Left hindlimb (tissue), 1 donor: ENCODE data around the gene ASB1.

ENCODE experiments used
- DNase-seq: peaks from one replicate; pipeline ENCODE4 v3.0.0-alpha.2; 2018

Gene ASB1

GRCh38 chr2:238473014-238473413 lies 46.3 kb downstream of the ASB1 start:
- no peak for DNase-seq

DNA sequence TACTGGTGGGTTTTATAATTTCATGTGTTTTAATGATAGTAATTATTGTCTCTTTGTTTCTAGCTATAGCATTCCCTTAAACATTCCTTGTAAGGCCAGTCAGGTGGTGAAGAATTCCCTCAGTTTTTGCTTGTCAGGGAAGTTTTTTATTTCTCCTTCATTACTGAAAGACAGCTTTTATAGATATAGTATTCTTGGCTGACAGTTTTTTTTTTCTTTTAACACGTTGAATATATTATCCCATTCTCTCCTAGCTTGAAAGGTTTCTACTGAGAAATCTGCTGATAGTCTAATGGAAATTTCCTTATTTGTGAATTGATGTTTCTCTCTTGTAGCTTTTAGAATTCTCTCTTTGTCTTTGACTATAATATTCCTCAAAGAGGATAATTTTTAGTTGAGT lies 46.8 kb downstream of the ASB1 start:
- no peak for DNase-seq

DNA sequence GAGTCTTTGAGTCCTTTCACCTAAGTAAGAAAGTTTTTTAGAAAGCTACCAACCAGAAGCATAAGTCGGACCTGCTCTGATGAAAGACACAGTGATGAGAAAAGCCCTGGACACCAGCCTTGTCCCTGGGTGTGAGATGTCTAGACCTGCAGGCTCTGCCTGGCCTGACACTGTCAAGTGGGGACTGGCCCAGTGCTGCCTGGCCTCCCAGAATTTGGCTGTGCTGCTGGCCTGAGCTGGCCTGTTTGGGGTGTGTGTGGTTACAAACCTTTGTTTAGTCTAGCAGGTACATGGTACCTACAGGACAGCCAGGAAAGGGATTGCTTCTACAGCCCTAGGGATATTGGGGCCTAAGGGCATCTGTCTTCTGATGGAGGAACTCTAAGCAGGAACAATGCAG lies 48.3 kb downstream of the ASB1 start:
- DNase-seq, result no peak

DNA sequence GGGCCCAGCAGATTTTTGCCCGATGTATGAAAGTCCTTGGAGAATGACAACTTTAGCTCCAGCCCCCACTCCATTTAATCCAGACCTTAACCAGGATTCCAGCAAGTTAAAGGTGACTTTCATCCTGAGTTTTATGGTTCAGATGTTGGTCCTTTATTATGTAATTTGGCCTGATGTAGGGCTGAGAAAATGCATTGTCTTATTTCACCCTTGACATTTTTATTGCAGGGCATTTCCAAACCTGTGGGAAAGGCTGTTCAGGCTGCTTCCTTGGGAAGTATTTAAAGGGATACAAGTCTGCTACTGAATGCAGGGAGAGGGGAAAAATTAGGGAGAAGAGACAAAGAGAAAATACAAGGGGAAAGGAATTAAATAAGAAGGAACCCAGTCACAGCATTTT lies 48.8 kb downstream of the ASB1 start:
- DNase-seq, result no peak

GRCh38 chr2:238476258-238476657 lies 49.5 kb downstream of the ASB1 start:
- DNase-seq, result no peak

DNA sequence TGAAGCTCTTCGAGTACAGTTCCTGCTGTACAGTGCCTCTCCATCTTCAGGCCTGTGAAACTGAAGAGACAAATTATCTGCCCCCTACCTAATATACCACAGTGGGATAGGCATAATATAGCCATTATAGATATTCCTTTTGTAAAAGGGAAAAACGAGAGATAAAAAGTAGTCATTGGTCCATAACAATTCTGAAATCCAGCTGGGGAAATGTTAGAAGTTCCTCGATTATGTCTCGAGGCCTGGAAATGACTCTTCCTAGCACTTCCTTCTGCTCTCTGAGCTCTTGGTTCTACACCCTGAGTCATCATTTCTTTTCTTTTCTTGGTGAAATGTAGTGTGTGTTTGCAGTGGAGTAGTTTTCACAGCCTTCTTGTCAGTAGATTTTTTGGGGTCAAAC lies 51.5 kb downstream of the ASB1 start:
- no peak for DNase-seq

DNA sequence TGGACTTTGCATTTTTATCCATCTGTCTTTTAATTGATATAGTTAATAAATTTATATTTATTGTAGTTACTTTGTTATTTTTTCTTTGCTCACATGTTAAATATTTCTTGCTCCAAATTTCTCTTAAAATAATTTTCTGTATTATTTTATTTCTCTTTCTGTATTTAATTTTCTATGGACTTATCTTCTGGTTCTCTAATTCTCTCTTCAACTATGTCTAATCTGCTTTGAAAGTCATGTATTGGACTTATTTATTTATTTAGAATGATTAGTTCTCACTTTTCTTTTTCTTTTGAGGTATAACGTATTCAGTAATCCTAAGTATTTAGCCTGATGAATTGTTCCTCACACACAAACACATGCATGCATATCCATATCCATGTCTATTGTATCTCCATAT lies 53.1 kb downstream of the ASB1 start:
- no peak for DNase-seq

DNA sequence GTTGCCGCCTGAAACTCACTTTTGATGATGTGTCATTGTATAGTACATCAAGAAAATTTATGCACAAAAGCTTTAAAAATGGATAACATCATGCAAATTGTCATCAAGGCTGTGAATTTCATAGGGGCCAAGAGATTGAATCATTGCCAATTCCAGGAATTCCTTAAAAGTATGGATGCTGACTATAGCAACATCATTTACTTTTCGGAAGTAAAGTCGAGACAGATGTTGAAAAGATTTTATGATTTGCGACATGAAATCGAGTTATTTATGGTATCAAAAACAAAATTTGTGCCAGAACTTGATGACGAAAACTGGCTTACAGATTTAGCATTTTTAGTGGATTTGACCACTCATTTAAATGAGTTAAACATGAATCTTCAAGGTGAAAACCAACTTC lies 56.3 kb downstream of the ASB1 start:
- no peak for DNase-seq

GRCh38 chr2:238483656-238484055 lies 56.9 kb downstream of the ASB1 start:
- no peak for DNase-seq

DNA sequence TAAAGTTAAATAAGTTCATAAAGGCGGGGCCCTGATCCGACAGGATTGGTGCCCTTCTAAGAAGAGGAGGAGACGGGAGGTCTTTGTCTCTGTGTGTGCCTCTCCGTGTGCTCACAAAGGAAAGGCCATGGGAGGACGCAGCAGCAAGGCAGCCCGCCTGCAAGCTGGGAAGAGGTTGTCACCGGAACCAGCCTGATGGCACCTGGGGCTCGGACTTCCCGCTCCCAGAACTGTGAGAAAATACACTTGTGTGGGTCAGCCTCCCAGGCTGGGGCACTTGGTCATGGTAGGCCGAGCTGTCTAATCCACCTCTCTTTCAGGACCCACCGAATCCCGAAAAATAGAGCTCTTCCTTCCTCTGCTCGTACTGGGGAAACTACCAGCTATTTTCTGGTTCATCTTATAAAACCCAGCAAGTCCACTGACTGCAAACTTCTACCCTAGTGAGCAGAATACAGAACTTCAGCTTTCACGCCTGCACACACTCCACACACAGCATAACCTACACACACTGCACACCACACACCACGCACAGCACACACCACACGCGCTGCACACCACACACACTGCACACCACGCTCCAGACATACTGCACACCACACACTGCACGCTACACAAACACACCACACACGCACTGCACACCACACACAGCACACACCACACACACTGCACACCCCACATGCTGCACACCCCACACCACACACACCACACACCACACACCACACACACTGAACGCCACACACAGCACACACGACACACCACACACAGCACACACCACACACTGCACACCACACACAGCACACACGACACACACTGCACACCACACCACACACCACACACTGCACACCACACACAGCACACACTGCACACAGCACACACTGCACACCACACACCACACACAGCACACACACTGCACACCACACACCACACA lies 58.1 kb downstream of the ASB1 start:
- no peak for DNase-seq

DNA sequence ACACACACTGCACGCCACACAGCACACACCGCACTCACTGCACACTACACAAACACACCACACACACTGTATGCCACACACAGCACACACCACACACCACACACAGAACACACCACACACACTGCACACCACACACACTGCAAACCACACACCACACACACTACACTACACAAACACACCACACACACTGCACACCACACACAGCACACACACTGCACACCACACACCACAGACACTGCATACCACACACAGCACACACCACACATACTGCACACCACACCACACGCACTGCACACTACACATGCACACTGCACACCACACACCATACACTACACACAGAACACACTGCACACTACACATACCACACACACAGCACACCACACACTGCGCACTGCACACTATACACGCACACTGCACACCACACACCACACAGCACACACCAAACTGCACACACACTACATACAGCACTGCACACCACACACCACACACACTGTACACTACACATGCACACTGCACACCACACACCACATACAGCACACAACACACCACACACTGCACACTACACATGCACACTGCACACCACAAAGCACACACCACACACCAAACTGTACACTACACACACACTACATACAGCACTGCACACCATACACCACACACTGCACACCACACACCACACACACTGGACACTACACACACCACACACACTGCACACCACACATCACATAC lies 59.6 kb downstream of the ASB1 start:
- DNase-seq, result no peak

DNA sequence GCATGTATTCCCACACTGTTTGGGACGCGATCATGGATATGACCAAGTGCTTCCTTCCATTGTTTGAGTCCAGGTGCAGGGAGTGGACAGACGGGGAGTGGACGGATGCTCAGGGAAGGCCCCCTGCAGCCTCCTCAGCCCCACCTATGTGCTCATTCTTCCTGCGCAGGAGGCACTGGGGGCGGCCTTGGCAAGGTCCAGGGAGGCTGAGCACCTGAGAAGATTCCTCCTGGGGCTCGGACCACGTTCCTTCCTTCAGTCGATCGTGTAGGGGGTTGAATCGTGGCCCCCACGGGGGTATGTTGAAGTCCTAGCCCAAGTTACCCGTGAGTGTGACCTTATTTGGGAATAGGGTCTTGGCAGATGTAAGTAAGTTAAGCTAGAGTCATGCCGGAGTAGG lies 60.4 kb downstream of the ASB1 start:
- DNase-seq, result no peak

- no peak for DNase-seq
Measured at GRCh38 chr2:238487652-238488346, 61.1 kb downstream of the ASB1 start.

DNA sequence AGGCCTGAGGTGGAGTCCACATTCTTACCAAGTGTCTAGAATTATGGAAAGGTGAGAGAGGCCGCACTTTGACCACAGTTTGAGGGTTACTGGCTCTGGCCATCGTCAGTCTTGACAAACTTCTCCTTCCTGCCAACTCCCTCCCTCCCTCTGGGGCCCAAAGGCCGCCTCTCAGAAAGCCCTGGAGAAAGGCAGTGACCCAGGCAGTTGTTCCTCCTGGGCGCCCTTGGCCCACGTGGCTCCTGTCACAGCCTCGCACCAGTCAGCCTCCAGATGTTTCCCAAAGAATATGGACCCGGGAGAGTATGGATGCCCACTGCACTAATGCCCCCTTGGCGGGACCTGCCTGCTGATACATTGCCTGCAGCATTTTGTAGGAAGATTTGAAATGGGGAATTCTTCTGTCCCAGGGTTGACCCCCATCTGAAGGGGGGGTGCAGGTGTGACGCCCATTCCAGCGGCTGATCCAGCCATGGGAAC lies 61.7 kb downstream of the ASB1 start:
- no peak for DNase-seq

- no peak for DNase-seq
Measured at GRCh38 chr2:238489431-238489830, 62.7 kb downstream of the ASB1 start.

- no peak for DNase-seq
Measured at GRCh38 chr2:238489896-238490295, 63.2 kb downstream of the ASB1 start.

DNA sequence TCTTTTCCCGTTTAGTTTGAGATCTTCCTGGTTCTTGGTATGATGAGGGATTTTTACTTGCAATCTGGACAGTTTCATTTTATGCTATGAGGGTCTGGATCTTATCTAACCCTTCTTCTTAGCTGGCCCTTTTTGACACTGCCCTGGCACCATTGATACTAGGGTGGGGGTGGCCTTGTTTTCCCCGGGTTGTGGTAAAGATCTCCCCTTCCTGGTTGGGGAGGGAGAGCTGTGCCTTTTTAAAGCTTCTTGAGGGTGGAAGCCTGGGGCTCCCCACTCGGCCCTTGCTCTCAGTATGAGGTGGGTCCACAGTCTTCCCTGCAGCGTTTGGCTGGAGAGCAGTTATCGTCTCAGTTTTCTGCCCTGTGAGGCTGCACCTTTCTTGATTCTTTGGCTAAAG lies 66.1 kb downstream of the ASB1 start:
- DNase-seq, result no peak

DNA sequence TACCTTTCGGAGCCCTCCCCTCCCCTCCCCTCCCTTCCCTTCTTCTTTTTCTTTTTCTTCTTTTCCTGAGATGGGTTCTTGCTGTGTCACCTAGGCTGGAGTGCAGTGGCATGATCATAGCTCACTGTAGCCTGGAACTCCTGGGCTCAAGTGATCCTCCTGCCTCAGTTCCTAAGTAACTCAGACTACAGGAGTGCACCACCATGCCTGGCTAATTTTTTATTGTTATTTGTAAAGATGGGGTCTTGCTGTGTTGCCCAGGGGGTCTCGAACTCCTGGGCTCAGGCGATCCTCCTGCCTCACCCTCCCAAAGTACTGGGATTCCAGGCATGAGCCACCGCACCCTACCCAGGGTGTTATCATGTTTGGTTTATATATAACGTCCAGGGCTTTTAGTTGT lies 66.7 kb downstream of the ASB1 start:
- DNase-seq, result no peak

GRCh38 chr2:238493880-238494572 lies 67.3 kb downstream of the ASB1 start:
- DNase-seq, result no peak

DNA sequence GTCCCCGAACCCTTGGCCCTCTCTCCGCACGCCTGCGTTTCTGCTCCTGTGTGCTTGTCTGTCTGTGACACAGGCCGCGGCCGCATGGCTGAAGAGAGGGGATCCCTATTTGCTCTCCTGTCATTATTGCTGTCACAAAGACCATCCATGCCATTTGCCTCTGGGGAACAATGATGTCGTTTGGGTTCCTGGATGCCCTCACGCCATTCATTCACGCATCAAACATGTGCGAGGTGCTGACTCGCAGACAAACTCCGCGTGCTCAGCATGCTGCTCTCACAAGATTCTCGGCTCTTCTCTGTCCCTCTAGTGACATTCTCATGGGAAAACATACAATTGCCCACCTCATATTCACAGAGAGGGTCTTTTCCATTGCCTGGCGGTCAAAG lies 67.8 kb downstream of the ASB1 start:
- no peak for DNase-seq

- no peak for DNase-seq
Measured at GRCh38 chr2:238495422-238495821, 68.7 kb downstream of the ASB1 start.

GRCh38 chr2:238496756-238497609 lies 70.3 kb downstream of the ASB1 start:
- no peak for DNase-seq
